Measurements from ENCODE around the gene KIF1A. TPM values are rescaled to one million over a fixed set of nuclear protein-coding genes. Genes with fewer than 3 reads are reported as not detected.

Gene KIF1A
- total and polyA plus RNA-seq, 10 of the 15 experiments (the other 5 are each of a cell fraction or from before 2014, with no cell fraction given): 0.04 to 0.95 (median 0.06) TPM; not detected in 5

DNA sequence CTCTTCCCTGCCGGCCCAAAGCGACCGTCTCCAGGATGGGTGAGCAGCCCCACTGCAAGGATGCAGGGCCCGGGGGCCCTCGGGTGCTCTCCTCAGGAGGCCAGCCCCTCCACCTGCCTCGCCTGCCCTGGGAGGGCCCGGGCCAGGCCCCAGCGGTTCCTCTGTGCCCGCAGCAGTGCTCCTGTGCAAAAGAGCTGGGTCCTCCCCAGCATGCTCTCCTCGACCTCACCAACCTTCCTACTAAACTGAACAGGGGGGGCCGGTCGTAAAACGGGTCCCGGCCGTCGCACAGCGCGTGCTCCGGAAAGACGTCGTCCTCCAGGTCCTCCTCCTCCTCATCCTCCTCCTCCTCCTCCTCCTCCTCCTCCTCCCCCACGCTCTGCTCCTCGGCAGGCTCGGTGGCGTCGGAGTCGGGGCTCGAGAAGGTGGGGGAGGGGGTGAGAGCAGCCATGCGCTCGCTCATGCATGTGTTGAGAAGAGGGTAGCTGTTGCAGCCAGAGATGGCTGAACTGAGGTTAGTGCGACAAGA lies 62.9 kb downstream of the KIF1A start:
- DNase-seq (ENCODE audit: low read depth, low spot score) (no peak), ATAC-seq (no peak), FAIRE-seq (no peak)
- H3K36me3 ChIP-seq (ENCODE audit: control insufficient read depth in 2 of 2, insufficient read depth in 2 of 2, low read length in 1 of 2): no peaks in the 10 kb centered on the region
- ChIA-PET RAD21 (ENCODE audit: unreplicated experiment) (no interaction called here), SMC1A (ENCODE audit: uncharacterized antibody, unreplicated experiment) (no interaction called here), CTCF (no interaction called here), POLR2A (no interaction called here)
- H3K27me3 ChIP-seq (replicated peaks in 1 of 2; ENCODE audit: control insufficient read depth in 2 of 2, insufficient read depth in 2 of 2, low read length in 1 of 2): no peaks in the 10 kb centered on the region
- no peak overlapping the region for H3K4me2 ChIP-seq (ENCODE audit: control insufficient read depth, insufficient read depth)
- no TSS peak for BruUV-seq (replicated peaks)
- intact Hi-C loops (cut with micrococcal nuclease; ENCODE audit: unreplicated experiment) (no loop called here), in situ Hi-C loops (cut with MboI) (no loop called here)
- no peak overlapping the region for H3K9ac ChIP-seq (ENCODE audit: control insufficient read depth, insufficient read depth, low read length)
- H2AFZ ChIP-seq (ENCODE audit: control insufficient read depth, low read depth, low read length): no peak overlapping the region
- H4K20me1 ChIP-seq (ENCODE audit: control insufficient read depth, insufficient read depth): no peaks in the 10 kb centered on the region
- no peaks in the 10 kb centered on the region for H3K9me3 ChIP-seq (replicated peaks; ENCODE audit: control insufficient read depth, insufficient read depth, low read length)
- 49% methylated on average over 22 of the region's 31 CpGs for WGBS (ENCODE audit: insufficient coverage, insufficient replicate concordance, low lambda C conversion rate, missing lambda C conversion rate)
- no peaks in the 10 kb centered on the region for H3K4me1 ChIP-seq (ENCODE audit: control insufficient read depth, insufficient read depth, low read length)
- H3K79me2 ChIP-seq (ENCODE audit: control insufficient read depth, insufficient read depth, low read length): no peaks in the 10 kb centered on the region
- H3K4me3 ChIP-seq: no peak overlapping the region
- H3K27ac ChIP-seq (ENCODE audit: control insufficient read depth, insufficient read depth): no peak overlapping the region
- TF ChIP-seq KAT2A (conservative IDR thresholded peaks at IDR 0.05; ENCODE audit: control insufficient read depth, low read depth, low read length) (no peak), ZNF24 (IDR thresholded peaks at IDR 0.05) (no peak), PAX8 (IDR thresholded peaks at IDR 0.05) (no peak), RUNX3 (IDR thresholded peaks at IDR 0.05; ENCODE audit: low read length) (no peak), ETV6 (conservative IDR thresholded peaks at IDR 0.05 in 1 of 2, IDR thresholded peaks at IDR 0.05 in 1 of 2; ENCODE audit: borderline replicate concordance in 1 of 2, low read depth in 1 of 2) (no peak), ZNF687 (IDR thresholded peaks at IDR 0.05) (no peak), PAX5 (IDR thresholded peaks at IDR 0.05; ENCODE audit: borderline replicate concordance, low read depth, low read length) (no peak), CBFB (IDR thresholded peaks at IDR 0.05; ENCODE audit: low read depth) (no peak), ZSCAN29 (IDR thresholded peaks at IDR 0.05) (no peak), NBN (IDR thresholded peaks at IDR 0.05) (no peak), SIN3A (IDR thresholded peaks at IDR 0.05; ENCODE audit: low read depth, low read length) (no peak), BMI1 (IDR thresholded peaks at IDR 0.05; ENCODE audit: borderline replicate concordance) (no peak), TCF3 (IDR thresholded peaks at IDR 0.05; ENCODE audit: borderline replicate concordance, insufficient read depth, low read depth, low read length) (no peak), EGR1 (IDR thresholded peaks at IDR 0.05; ENCODE audit: borderline replicate concordance in 1 of 2, low read depth in 2 of 2, low read length in 2 of 2) (no peak)
- TF ChIP-seq, protein P1, sequence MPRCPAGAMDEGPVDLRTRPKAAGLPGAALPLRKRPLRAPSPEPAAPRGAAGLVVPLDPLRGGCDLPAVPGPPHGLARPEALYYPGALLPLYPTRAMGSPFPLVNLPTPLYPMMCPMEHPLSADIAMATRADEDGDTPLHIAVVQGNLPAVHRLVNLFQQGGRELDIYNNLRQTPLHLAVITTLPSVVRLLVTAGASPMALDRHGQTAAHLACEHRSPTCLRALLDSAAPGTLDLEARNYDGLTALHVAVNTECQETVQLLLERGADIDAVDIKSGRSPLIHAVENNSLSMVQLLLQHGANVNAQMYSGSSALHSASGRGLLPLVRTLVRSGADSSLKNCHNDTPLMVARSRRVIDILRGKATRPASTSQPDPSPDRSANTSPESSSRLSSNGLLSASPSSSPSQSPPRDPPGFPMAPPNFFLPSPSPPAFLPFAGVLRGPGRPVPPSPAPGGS (IDR thresholded peaks at IDR 0.05; ENCODE audit: borderline replicate concordance, insufficient read depth, low read depth, low read length, poor library complexity, severe bottlenecking): no peak
- TF ChIP-seq, protein P2, sequence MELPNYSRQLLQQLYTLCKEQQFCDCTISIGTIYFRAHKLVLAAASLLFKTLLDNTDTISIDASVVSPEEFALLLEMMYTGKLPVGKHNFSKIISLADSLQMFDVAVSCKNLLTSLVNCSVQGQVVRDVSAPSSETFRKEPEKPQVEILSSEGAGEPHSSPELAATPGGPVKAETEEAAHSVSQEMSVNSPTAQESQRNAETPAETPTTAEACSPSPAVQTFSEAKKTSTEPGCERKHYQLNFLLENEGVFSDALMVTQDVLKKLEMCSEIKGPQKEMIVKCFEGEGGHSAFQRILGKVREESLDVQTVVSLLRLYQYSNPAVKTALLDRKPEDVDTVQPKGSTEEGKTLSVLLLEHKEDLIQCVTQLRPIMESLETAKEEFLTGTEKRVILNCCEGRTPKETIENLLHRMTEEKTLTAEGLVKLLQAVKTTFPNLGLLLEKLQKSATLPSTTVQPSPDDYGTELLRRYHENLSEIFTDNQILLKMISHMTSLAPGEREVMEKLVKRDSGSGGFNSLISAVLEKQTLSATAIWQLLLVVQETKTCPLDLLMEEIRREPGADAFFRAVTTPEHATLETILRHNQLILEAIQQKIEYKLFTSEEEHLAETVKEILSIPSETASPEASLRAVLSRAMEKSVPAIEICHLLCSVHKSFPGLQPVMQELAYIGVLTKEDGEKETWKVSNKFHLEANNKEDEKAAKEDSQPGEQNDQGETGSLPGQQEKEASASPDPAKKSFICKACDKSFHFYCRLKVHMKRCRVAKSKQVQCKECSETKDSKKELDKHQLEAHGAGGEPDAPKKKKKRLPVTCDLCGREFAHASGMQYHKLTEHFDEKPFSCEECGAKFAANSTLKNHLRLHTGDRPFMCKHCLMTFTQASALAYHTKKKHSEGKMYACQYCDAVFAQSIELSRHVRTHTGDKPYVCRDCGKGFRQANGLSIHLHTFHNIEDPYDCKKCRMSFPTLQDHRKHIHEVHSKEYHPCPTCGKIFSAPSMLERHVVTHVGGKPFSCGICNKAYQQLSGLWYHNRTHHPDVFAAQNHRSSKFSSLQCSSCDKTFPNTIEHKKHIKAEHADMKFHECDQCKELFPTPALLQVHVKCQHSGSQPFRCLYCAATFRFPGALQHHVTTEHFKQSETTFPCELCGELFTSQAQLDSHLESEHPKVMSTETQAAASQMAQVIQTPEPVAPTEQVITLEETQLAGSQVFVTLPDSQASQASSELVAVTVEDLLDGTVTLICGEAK (IDR thresholded peaks at IDR 0.05; ENCODE audit: borderline replicate concordance): no peak
